ENCODE measurements around the gene METTL9. TPM values are rescaled to one million over a fixed set of nuclear protein-coding genes. Genes with fewer than 3 reads are reported as not detected.
"Not testable (repeated sequence)": the region's sequence is repeated elsewhere in the genome, so short reads cannot be mapped to it uniquely, and the experiment has no call there.

The METTL9 gene
- total RNA-seq, 1 experiment from 2014 or later: 50.7 TPM

DNA sequence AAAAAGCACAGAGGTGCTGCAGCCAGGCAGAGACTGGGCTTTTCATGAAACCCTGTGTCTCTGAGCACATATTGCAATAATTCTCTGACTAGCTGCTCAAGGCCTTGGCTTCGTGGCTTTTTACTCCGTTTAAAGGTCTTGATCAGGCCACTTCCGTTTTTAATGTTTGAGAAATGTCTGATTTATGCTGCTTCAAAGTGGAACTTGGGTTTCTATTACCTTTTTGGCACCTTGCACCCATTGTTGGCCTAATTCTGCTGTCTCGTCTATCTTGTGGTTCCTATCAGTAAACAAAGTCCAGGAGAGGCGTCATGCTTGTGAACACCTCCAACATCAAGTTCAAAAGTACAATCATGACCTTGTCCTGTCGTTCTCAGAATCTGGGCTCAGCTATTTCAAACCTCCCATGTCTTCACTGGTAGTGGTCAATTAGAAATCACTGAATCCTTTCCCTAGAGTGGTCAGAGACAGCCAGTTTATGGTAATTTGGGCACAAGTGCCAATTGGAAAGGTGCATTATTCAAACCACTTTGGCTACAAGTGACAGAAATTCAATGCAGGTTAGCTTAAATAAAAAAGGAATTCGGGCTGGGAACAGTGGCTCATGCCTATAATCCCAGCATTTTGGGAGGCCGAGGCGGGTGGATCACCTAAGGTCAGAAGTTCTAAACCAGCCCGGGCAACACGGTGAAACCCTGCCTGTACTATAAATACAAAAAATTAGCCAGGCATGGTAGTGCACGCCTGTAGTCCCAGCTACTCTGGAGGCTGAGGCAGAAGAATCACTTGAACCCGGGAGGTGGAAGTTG lies 33.3 kb upstream of the METTL9 start:
- CTCF ChIA-PET: no interaction called here
- H3K9me3 ChIP-seq: 0 out of 2 replicates have a peak, but pooled peaks cover 4% of the 10 kb centered on the region
- no peak for DNase-seq
- Mint-ChIP-seq H3K36me3 (ENCODE audit: insufficient read depth, unreplicated experiment) (no peaks in the 10 kb centered on the region), H3K4me1 (ENCODE audit: low read depth, unreplicated experiment) (no peaks in the 10 kb centered on the region), H3K27me3 (ENCODE audit: insufficient read depth, unreplicated experiment) (peaks cover 5% of the 10 kb centered on the region), H3K27ac (ENCODE audit: unreplicated experiment) (no peak overlapping the region), H3K9me3 (ENCODE audit: unreplicated experiment) (no peaks in the 10 kb centered on the region), H3K4me3 (ENCODE audit: unreplicated experiment) (no peak overlapping the region)
- no peaks in the 10 kb centered on the region for H3K4me1 ChIP-seq
- no peaks in the 10 kb centered on the region for H3K27me3 ChIP-seq (replicated peaks; ENCODE audit: control insufficient read depth, insufficient read depth, low read length)
- BruUV-seq (replicated peaks): no TSS peak
- no peak overlapping the region for H3K4me3 ChIP-seq (ENCODE audit: low read depth, low read length)
- TF ChIP-seq, protein P1, sequence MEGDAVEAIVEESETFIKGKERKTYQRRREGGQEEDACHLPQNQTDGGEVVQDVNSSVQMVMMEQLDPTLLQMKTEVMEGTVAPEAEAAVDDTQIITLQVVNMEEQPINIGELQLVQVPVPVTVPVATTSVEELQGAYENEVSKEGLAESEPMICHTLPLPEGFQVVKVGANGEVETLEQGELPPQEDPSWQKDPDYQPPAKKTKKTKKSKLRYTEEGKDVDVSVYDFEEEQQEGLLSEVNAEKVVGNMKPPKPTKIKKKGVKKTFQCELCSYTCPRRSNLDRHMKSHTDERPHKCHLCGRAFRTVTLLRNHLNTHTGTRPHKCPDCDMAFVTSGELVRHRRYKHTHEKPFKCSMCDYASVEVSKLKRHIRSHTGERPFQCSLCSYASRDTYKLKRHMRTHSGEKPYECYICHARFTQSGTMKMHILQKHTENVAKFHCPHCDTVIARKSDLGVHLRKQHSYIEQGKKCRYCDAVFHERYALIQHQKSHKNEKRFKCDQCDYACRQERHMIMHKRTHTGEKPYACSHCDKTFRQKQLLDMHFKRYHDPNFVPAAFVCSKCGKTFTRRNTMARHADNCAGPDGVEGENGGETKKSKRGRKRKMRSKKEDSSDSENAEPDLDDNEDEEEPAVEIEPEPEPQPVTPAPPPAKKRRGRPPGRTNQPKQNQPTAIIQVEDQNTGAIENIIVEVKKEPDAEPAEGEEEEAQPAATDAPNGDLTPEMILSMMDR (IDR thresholded peaks at IDR 0.05; ENCODE audit: insufficient read depth in 1 of 2, low read depth in 1 of 2, low read length in 1 of 2, severe bottlenecking in 1 of 2, unreplicated experiment in 1 of 2): no peak
- intact Hi-C loops (cut with micrococcal nuclease; ENCODE audit: unreplicated experiment): no loop called here
- POLR2A ChIA-PET: no interaction called here
- no peaks in the 10 kb centered on the region for H3K36me3 ChIP-seq (ENCODE audit: control insufficient read depth, insufficient read depth, low read length)

DNA sequence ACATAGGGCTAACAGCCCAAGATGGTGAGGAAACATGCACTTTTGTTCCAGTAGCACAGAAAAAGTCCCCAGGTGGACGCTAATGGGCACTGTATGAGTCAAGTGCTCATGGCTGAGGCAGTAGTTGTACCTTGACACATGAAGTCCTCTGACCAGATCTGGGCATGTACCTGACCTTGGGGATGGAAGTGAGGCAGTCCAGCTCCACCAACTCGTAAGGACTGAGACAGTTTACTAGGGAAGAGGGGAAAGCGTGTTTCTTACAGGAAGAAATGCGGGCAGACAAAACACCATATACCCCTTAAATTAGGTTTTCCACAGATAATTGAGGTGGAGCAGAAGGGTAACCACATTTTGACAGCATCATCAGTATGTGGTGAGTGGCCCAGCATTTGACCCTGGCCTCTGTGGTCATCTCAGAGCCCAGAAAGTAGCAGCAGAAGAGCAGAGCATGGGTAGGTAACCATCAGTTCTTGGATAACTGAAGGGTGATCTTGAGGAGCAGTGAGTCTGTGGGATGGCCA lies 32.4 kb upstream of the METTL9 start:
- Mint-ChIP-seq H3K9me3 (ENCODE audit: unreplicated experiment) (no peaks in the 10 kb centered on the region), H3K27ac (ENCODE audit: unreplicated experiment) (no peak overlapping the region), H3K4me1 (ENCODE audit: low read depth, unreplicated experiment) (no peaks in the 10 kb centered on the region), H3K4me3 (ENCODE audit: unreplicated experiment) (no peak overlapping the region), H3K27me3 (ENCODE audit: insufficient read depth, unreplicated experiment) (peaks cover 5% of the 10 kb centered on the region), H3K36me3 (ENCODE audit: insufficient read depth, unreplicated experiment) (no peaks in the 10 kb centered on the region)
- Histone ChIP-seq H3K9me3 (0 out of 2 replicates have a peak, but pooled peaks cover 4% of the 10 kb centered on the region), H3K27me3 (replicated peaks; ENCODE audit: control insufficient read depth, insufficient read depth, low read length) (no peaks in the 10 kb centered on the region), H3K36me3 (ENCODE audit: control insufficient read depth, insufficient read depth, low read length) (no peaks in the 10 kb centered on the region), H3K4me1 (no peaks in the 10 kb centered on the region), H3K4me3 (ENCODE audit: low read depth, low read length) (no peak overlapping the region)
- ChIA-PET CTCF (no interaction called here), POLR2A (interaction anchor here (0.5 kb wide), 1 partner anchor 46 kb away, joined by 3 read pairs; no protein-coding TSS in a partner anchor)
- DNase-seq: no peak
- TF ChIP-seq, protein P1 (IDR thresholded peaks at IDR 0.05; ENCODE audit: insufficient read depth in 1 of 2, low read depth in 1 of 2, low read length in 1 of 2, severe bottlenecking in 1 of 2, unreplicated experiment in 1 of 2): no peak
- intact Hi-C loops (cut with micrococcal nuclease; ENCODE audit: unreplicated experiment): no loop called here
- BruUV-seq (replicated peaks): no TSS peak

DNA sequence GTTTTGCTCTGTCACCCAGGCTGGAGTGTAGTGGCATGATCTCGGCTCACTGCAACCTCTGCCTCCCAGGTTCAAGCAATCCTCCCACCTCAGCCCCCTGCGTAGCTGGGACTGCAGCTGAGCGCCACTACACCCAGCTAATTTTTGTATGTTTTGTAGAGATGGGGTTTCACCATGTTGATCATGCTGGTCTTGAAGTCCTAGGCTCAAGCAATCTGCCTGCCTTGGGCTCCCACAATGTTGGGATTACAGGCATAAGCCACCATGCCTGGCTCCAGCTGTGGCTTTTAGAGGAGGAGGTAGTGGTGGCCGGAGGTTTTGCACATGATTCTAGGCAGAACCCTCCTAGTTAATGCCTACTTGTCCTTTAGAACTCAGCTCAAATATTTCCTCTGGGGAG lies 31.9 kb upstream of the METTL9 start:
- H3K4me3 ChIP-seq (ENCODE audit: low read depth, low read length); H3K27me3 Mint-ChIP-seq (ENCODE audit: insufficient read depth, unreplicated experiment); H3K27ac Mint-ChIP-seq (ENCODE audit: unreplicated experiment); DNase-seq; H3K4me1 Mint-ChIP-seq (ENCODE audit: low read depth, unreplicated experiment); H3K4me1 ChIP-seq; H3K9me3 Mint-ChIP-seq (ENCODE audit: unreplicated experiment); H3K4me3 Mint-ChIP-seq (ENCODE audit: unreplicated experiment); H3K27me3 ChIP-seq (replicated peaks; ENCODE audit: control insufficient read depth, insufficient read depth, low read length); H3K9me3 ChIP-seq; intact Hi-C loops (cut with micrococcal nuclease; ENCODE audit: unreplicated experiment); H3K36me3 Mint-ChIP-seq (ENCODE audit: insufficient read depth, unreplicated experiment); CTCF ChIA-PET; H3K36me3 ChIP-seq (ENCODE audit: control insufficient read depth, insufficient read depth, low read length); BruUV-seq (replicated peaks): not testable (repeated sequence)
- POLR2A ChIA-PET: interaction anchor here (0.5 kb wide), 1 partner anchor 47 kb away, joined by 3 read pairs; no protein-coding TSS in a partner anchor

Data from Caco-2 (cell line).